ENCODE measurements around the gene EBNA1BP2.
"Not testable (repeated sequence)": the region's sequence is repeated elsewhere in the genome, so short reads cannot be mapped to it uniquely, and the experiment has no call there.

The EBNA1BP2 gene

GRCh38 chr1:43171876-43172526, at the start of gene EBNA1BP2, which contains the start of gene CFAP57:
Gene EBNA1BP2 (minus strand): TSS chr1:43172290. CDS start chr1:43172118, 172 bp downstream.
Gene CFAP57 (plus strand): TSS chr1:43172330. CDS start chr1:43172754, 424 bp downstream.
- peak; percentile 76 to 80 (median 79) for DNase-seq (ENCODE audit: low read depth in 3 of 3, low spot score in 1 of 3)

- DNase-seq (ENCODE audit: low read depth in 3 of 3, low spot score in 1 of 3), result no peak
Measured at GRCh38 chr1:43221797-43222196, 49.7 kb upstream of the EBNA1BP2 start.

GRCh38 chr1:43220905-43221778, 49.1 kb upstream of the EBNA1BP2 start:
- DNase-seq (ENCODE audit: low read depth in 3 of 3, low spot score in 1 of 3), result no peak

GRCh38 chr1:43217747-43218146, 45.7 kb upstream of the EBNA1BP2 start:
- no peak for DNase-seq (ENCODE audit: low read depth in 3 of 3, low spot score in 1 of 3)

GRCh38 chr1:43214501-43215444, 42.7 kb upstream of the EBNA1BP2 start:
- DNase-seq (ENCODE audit: low read depth in 3 of 3, low spot score in 1 of 3), result no peak

GRCh38 chr1:43208277-43208676, 36.2 kb upstream of the EBNA1BP2 start:
- DNase-seq (ENCODE audit: low read depth in 3 of 3, low spot score in 1 of 3), result not testable (repeated sequence)

GRCh38 chr1:43207229-43207853, 35.3 kb upstream of the EBNA1BP2 start:
- no peak for DNase-seq (ENCODE audit: low read depth in 3 of 3, low spot score in 1 of 3)

- no peak for DNase-seq (ENCODE audit: low read depth in 3 of 3, low spot score in 1 of 3)
Measured at GRCh38 chr1:43206600-43207228, 34.6 kb upstream of the EBNA1BP2 start.

GRCh38 chr1:43205671-43206070, 33.6 kb upstream of the EBNA1BP2 start:
- DNase-seq (ENCODE audit: low read depth in 3 of 3, low spot score in 1 of 3), result no peak

GRCh38 chr1:43204394-43204793, 32.3 kb upstream of the EBNA1BP2 start:
- DNase-seq (ENCODE audit: low read depth in 3 of 3, low spot score in 1 of 3), result no peak

- DNase-seq (ENCODE audit: low read depth in 3 of 3, low spot score in 1 of 3), result no peak
Measured at GRCh38 chr1:43203859-43204258, 31.8 kb upstream of the EBNA1BP2 start.

- DNase-seq (ENCODE audit: low read depth in 3 of 3, low spot score in 1 of 3), result no peak
Measured at GRCh38 chr1:43199093-43199726, 27.1 kb upstream of the EBNA1BP2 start.

- no peak for DNase-seq (ENCODE audit: low read depth in 3 of 3, low spot score in 1 of 3)
Measured at GRCh38 chr1:43197343-43198127, 25.4 kb upstream of the EBNA1BP2 start.

GRCh38 chr1:43194509-43194908, 22.4 kb upstream of the EBNA1BP2 start:
- no peak for DNase-seq (ENCODE audit: low read depth in 3 of 3, low spot score in 1 of 3)

- DNase-seq (ENCODE audit: low read depth in 3 of 3, low spot score in 1 of 3), result no peak
Measured at GRCh38 chr1:43188106-43188505, 16.0 kb upstream of the EBNA1BP2 start.

- no peak for DNase-seq (ENCODE audit: low read depth in 3 of 3, low spot score in 1 of 3)
Measured at GRCh38 chr1:43184995-43185394, 12.9 kb upstream of the EBNA1BP2 start.

GRCh38 chr1:43184388-43184787, 12.3 kb upstream of the EBNA1BP2 start:
- DNase-seq (ENCODE audit: low read depth in 3 of 3, low spot score in 1 of 3), result no peak

GRCh38 chr1:43177691-43178090, 5.6 kb upstream of the EBNA1BP2 start:
- DNase-seq (ENCODE audit: low read depth in 3 of 3, low spot score in 1 of 3), result no peak

- no peak for DNase-seq (ENCODE audit: low read depth in 3 of 3, low spot score in 1 of 3)
Measured at GRCh38 chr1:43174873-43175272, 2.8 kb upstream of the EBNA1BP2 start.
